RWPE2 (cell line): ENCODE data around the gene ASH1L.

Experiments used
- ATAC-seq: fragments of 200-7000 bp; cut with Tn5 transposase; 3 replicates; pipeline ENCODE4 v1.9.1; 2021; ENCODE audit warnings: low read depth
- DNase-seq: peaks from one replicate; pipeline ENCODE4 v3.0.0-alpha.2; 2020; ENCODE audit warnings: low spot score
- H3K27ac ChIP-seq: fragments of 450-650 bp; 2 replicates; pipeline ENCODE4 v1.5.1; 2017; ENCODE audit warnings: mild to moderate bottlenecking; ENCODE audit not compliant: poor library complexity, severe bottlenecking
- H3K27me3 ChIP-seq: fragments of 250-450 bp; sonication (Bioruptor Pico); 2 replicates; pipeline ENCODE4 v1.5.1; 2021; ENCODE audit warnings: mild to moderate bottlenecking, moderate library complexity; ENCODE audit not compliant: insufficient read depth, poor library complexity, severe bottlenecking
- H3K36me3 ChIP-seq: fragments of 250-450 bp; sonication (Bioruptor Pico); 2 replicates; pipeline ENCODE4 v1.5.1; 2020; ENCODE audit warnings: low read depth, mild to moderate bottlenecking, moderate library complexity
- H3K4me1 ChIP-seq: fragments of 250-450 bp; sonication (Bioruptor Pico); 2 replicates; pipeline ENCODE4 v1.5.1; 2021; ENCODE audit warnings: mild to moderate bottlenecking, moderate library complexity; ENCODE audit not compliant: insufficient read depth, poor library complexity, severe bottlenecking
- H3K4me3 ChIP-seq: fragments of 250-450 bp; sonication (Bioruptor Pico); 2 replicates; pipeline ENCODE4 v1.5.1; 2021; ENCODE audit warnings: mild to moderate bottlenecking, moderate library complexity; ENCODE audit not compliant: severe bottlenecking
- H3K9me3 ChIP-seq: fragments of 250-450 bp; sonication (Bioruptor Pico); 2 replicates; pipeline ENCODE4 v1.5.1; 2021; ENCODE audit warnings: mild to moderate bottlenecking, moderate library complexity; ENCODE audit not compliant: severe bottlenecking
- CTCF ChIP-seq: fragments of 450-650 bp; IDR thresholded peaks from one replicate; pipeline ENCODE4 v1.5.1; 2017; ENCODE audit warnings: mild to moderate bottlenecking, moderate library complexity; ENCODE audit not compliant: poor library complexity, severe bottlenecking

ASH1L gene

DNA sequence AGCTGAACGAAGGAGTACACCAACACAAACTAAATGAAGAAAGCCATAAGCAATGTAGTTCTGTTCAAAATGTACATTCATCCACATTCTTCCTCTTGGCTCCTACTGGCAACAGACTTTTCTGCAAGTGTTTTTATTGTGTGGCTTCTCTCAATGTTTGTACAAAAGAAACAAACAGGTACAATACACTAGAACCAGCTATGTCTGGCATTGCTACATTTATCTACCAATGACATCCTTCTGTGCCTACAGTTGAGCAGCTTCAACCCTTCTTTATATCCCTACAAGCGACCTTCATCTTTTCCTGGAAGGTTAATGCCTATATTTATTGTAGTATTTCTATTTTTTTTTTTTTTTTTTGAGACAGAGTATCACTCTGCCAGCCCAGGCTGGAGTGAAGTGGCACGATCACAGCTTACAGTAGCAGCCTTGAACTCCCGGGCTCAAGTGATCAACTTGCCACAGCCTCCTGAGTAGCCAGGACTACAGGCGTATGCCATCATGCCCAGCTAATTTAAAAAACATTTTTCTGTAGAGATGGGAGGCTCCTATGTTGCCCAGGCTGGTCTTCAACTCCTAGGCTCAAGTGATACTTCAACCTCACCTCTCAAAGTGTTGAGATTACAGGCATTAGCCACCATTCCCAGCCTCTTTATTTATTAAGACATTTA is 89.3 kb downstream of the ASH1L start:
- Histone ChIP-seq H3K27ac (no peak overlapping the region), H3K4me1 (no peaks in the 10 kb centered on the region), H3K36me3 (peaks cover 21% of the 10 kb centered on the region), H3K4me3 (no peak overlapping the region), H3K9me3 (peaks cover 4% of the 10 kb centered on the region), H3K27me3 (no peaks in the 10 kb centered on the region)
- TF ChIP-seq CTCF = no peak
- DNase-seq (no peak), ATAC-seq (no peak)

DNA sequence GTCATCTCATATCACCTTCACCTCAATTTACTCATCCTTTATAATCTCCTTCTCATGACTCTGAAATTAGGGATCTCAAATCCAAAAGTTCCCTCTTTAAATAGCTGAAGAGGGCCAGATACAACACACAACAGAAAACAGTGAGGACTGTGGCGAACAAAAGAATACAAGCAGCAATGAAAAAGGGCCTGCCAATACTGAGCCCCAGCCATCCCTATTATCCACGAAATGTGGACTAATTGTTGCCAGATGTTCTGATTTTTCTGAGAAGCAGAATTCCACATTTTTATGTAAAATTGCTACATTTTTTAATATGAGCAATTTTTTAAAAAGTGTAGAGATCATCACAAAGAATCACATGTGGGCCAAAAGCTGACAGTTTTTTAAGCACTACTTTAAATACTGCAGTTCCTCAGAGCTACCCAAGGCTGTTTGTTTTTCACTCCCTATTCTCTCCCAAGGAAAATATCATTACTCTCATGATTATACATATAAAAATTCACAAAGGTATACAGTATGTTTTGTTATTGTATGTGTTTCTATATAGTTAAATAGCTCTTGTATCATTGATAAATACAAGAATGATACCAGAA is 90.0 kb downstream of the ASH1L start:
- peaks cover 3% of the 10 kb centered on the region for H3K4me1 ChIP-seq
- no peak for TF ChIP-seq CTCF
- H3K9me3 ChIP-seq = peaks cover 4% of the 10 kb centered on the region
- H3K27ac ChIP-seq = no peak overlapping the region
- peaks cover 24% of the 10 kb centered on the region for H3K36me3 ChIP-seq
- H3K27me3 ChIP-seq = no peaks in the 10 kb centered on the region
- ATAC-seq (no peak), DNase-seq (no peak)
- H3K4me3 ChIP-seq = no peak overlapping the region

- TF ChIP-seq CTCF = no peak
- Histone ChIP-seq H3K27ac (no peak overlapping the region), H3K4me1 (peaks cover 7% of the 10 kb centered on the region), H3K27me3 (no peaks in the 10 kb centered on the region), H3K36me3 (peaks cover 23% of the 10 kb centered on the region), H3K4me3 (no peak overlapping the region), H3K9me3 (peaks cover 4% of the 10 kb centered on the region)
- DNase-seq = no peak
- no peak for ATAC-seq
Measured at GRCh38 chr1:155471891-155472290, 90.7 kb downstream of the ASH1L start.

DNA sequence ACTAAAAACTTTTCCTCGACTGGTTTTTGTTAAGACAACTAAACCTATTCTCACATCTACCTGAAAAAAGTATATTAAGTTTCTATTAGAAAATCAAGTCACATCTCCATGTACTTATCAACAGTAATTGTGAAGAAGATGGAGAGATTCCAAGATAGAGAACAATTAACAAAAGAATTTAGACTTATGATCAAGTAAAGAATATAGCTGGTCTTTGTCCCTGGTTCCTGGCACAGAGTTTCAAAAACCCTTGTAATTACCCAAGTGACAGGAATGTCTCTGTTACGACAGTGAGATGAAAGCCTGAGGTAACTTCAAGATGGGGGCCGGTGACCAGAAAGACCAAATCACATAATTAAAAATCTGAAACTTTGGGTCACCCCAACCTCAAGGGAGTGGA is 91.6 kb downstream of the ASH1L start:
- Histone ChIP-seq H3K27me3 (no peaks in the 10 kb centered on the region), H3K4me1 (peaks cover 11% of the 10 kb centered on the region), H3K36me3 (peaks cover 19% of the 10 kb centered on the region), H3K27ac (no peak overlapping the region), H3K9me3 (peaks cover 4% of the 10 kb centered on the region), H3K4me3 (no peak overlapping the region)
- no peak for TF ChIP-seq CTCF
- no peak for ATAC-seq
- DNase-seq = no peak

- ATAC-seq (peak; percentile 86), DNase-seq (no peak)
- no peak overlapping the region for H3K27ac ChIP-seq
- H3K36me3 ChIP-seq = peaks cover 11% of the 10 kb centered on the region
- no peaks in the 10 kb centered on the region for H3K27me3 ChIP-seq
- H3K4me1 ChIP-seq = peaks cover 11% of the 10 kb centered on the region
- no peak overlapping the region for H3K4me3 ChIP-seq
- peaks cover 4% of the 10 kb centered on the region for H3K9me3 ChIP-seq
- no peak for TF ChIP-seq CTCF
Measured at GRCh38 chr1:155466996-155467395, 95.6 kb downstream of the ASH1L start.
